ENCODE results near the gene HMCES.

DNA sequence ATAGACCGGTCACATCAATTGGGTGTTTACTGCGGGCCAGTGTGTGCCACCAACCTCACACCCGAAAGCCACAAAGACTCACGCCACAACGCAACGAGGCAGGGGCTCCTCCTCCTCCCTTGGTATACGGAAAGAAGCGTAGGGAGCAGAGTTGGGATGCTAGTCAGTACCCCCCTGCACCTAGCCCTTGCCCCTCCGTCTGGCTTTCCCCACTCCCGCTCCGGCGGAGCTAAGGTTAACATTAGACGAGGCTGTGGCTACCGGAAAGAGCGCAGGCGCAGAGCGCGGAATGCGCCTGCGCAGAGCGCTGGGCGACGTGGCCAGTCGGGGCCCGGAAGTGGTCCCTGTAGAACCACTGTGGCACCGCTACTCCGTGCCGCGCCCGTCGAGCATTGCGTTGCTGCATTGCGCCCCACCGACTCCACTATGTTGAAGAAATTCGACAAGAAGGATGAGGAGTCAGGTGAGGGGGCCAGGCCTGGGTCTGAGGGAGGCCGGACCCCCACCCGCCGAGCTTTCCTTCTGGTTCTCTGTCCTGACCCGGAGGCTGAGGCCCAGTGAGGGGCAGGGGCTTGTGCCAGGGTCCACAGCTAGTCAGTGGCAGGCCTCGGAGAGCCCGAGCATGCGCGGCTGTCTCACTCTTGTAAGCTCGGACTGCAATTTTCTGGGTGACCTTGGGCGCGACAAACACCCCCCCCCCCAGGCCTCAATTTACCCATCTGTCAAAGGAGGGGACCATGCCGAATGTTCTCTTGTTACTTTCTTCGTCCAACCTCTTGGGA is 29.2 kb upstream of the HMCES start, which contains the start of gene COPG1:
- TF ChIP-seq CTCF (IDR thresholded peaks at IDR 0.05; ENCODE audit: low read depth, low read length) (no peak), EZH2phosphoT487 (IDR thresholded peaks at IDR 0.05; ENCODE audit: low read depth) (no peak)
